Measurements from ENCODE around the gene RILPL1.
"Not testable (repeated sequence)": the region's sequence is repeated elsewhere in the genome, so short reads cannot be mapped to it uniquely, and the experiment has no call there.

Gene RILPL1, protein sequence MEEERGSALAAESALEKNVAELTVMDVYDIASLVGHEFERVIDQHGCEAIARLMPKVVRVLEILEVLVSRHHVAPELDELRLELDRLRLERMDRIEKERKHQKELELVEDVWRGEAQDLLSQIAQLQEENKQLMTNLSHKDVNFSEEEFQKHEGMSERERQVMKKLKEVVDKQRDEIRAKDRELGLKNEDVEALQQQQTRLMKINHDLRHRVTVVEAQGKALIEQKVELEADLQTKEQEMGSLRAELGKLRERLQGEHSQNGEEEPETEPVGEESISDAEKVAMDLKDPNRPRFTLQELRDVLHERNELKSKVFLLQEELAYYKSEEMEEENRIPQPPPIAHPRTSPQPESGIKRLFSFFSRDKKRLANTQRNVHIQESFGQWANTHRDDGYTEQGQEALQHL

DNA sequence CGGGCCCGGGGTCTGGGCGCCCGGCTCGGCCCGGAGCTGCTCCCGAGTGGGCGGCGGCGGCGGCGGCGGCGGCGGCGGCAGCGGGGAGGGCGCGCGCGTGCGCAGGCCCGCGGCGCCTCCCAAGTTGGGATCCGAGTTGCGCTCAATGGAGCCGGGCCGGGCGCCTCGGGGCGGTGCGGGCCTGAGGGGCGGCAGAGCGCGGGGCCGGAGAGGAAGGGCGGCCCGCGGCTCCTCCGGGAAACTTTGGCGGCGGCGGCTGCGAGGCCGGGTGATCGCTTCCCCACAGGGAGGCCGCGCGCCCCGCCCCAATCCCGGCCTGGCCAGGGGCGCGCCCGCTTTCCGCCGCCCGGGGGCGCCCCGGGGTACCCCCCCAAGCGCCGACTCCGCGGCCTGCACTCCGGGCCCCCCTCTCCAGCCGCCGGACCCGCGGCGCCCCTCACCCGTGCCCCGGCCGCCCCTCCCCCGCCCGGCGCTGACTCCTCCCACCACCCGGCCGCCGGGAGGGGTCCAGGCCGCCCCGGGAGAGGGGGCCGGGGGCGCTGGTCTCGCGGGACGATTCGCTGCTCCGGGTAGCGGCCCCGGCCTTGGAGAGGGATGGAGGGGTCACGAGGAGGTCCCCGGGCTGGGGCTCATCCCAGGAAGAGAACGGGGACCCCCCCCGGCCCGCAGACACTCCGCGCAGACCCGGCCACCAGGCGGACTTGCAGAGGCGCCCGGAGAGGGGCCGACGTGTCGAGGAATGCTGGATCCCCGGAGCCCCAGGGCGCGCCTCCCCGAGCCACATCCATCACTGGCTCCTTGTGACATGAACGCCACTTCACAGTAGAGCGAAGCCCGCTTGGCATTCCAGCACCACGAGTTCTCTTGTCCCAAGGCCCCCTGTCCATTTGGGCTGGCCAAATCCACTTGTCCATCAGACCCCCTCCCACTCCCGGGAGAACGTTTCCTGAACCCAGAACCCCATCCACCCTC, at the start of gene RILPL1:
RILPL1 (minus strand) TSS at position 48 of the 972 bp plus-strand sequence. CDS start 237 bp downstream, outside the sequence.
- peak; percentile 26 to 36 for DNase-seq

DNA sequence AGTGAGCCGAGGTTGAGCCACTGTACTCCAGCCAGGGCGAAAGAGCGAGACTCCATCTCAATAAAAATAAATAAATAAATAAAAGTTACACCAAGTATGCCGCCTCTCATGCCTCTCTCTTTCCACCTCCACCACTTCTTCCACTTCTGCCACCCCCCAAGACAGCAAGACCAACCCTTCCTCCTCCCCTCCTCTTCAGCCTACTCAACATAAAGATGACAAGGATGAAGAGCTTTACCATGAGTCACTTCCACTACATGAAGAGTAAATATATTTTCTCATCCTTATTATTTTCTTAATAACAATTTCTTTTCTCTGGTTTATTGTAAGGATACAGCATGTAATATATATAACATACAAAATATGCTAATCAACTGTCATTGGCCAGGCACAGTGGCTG, 47.3 kb upstream of the RILPL1 start:
- DNase-seq, result no peak

DNA sequence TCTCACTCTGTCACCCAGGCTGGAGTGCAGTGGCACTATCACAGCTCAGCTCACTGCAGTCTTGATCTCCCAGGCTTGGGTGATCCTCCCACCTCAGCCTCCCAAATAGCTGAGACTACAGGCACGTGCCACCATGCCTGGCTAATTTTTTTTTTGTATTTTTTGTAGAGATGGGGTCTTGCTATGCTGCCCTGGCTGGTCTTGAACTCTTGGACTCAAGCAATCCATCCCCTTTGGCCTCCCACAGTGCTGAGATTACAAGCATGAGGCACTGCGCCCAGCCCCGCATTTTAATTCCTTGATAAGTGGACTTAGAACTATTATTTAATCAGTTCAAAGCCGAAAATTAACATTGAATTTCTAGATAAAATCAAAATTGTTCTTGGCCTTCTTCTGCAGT, 45.3 kb upstream of the RILPL1 start:
- not testable (repeated sequence) for DNase-seq

DNA sequence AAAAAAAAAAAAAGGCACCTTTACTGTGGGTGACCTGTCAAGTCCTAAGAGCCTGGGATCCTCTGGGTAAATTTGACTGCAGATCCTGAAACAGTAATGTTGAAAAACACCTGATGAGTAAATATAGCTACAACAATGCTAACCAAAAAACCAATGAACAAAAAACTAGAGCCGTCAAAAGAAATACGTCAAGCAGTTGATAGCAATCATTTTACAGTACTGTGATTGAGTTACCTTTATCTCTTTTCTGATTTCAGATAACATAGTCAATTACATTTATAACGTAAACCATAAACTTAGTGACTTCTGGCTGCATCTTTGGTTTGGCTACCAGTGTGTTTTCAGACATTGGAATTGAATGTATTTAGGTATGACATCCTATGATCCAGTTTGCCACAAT, 44.7 kb upstream of the RILPL1 start:
- no peak for DNase-seq

DNA sequence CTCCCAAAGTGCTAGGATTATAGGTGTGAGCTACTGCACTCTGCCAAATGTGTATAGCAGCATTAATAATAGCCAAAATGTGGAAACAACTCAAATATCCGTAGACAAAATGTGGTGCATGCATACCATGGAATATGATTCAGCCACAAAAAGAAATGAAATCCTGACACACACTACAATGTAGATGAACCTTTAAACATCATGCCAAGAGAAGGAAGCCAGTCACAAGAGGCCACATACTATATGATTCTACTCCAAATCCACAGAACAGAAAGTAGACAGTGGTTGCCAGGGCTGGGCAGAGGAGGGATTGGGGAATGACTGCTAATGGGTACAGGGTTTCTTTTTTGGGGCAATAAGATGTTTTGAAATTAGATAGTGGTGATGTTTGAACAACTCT, 43.1 kb upstream of the RILPL1 start:
- DNase-seq, result no peak

DNA sequence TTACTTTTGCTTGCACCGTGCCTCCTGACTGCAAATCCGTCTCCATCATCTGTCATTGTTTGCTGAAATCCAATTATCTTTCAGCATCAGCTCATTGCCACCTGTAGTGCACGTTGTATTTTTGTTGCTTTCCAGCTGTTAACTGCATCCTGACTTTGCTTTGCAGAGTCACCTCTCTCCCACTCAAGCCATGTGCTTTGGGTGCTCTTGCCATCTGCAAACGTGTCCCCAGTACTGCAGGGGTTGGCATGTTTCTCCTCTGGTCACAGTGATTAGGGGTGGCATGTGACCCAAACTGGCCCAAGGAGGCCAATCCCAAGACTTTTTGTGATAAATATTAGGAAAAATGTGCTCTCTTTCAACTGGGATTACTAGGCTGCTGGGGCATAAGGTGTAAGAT, 40.4 kb upstream of the RILPL1 start:
- no peak for DNase-seq

DNA sequence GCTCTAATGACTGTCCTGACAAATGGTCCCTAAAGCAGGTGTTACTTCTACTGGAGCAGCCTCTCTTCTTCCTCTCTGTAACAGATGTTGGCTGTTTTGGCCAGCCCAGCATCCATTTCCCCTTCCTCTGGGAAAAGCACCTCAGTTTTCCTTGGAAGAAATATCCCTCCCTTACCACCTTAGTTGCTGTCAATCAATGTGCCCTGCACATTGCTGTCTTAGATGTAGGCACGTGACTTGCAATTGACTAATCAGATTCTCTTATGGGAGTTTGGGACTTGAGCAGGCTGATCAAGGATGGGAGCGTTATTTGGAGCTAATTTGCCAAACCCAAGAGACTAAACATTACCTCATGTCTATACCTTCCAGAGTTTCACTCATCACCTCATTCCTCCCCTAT, 38.9 kb upstream of the RILPL1 start:
- no peak for DNase-seq

DNA sequence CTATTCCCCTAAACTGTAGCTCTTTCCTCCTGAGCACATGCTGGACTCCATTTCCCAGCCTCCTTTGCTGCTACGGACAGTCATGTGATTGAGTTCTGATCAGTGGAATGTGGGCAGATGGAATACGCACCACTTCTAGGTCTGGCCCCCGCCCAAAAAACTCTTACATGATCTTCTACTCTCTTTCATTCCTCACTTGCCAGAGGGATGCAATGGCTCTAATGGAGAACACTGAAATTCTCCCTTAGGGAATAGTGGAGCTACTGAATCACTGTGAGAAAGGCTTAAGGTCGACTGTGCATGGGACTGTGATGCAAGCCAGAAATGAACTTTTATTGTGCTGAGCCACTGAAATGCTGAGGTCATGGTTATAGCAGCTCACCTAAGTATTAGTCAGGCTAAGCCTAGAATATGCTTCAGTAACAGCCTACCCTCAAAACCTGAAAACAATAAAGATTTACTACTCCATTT, 37.9 kb upstream of the RILPL1 start:
- no peak for DNase-seq

DNA sequence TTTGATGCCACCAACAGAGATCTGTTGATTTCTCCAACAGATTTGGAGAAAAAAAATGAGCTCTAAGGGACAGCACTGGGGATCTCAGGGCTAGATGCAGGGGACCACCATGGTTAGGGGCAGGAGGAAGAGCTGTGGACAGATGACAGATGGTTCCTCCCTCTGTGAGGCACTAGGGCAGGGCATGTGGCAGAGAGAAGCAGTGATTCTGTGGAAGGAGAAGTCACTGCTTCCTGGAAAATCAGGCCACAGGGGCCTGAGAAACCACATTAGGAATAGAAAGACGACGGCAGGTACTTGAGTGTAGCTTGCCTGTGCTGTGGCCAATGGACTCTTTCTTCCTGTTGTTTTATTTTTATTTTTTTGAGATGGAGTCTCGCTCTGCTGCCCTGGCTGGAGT, 25.9 kb upstream of the RILPL1 start:
- no peak for DNase-seq

DNA sequence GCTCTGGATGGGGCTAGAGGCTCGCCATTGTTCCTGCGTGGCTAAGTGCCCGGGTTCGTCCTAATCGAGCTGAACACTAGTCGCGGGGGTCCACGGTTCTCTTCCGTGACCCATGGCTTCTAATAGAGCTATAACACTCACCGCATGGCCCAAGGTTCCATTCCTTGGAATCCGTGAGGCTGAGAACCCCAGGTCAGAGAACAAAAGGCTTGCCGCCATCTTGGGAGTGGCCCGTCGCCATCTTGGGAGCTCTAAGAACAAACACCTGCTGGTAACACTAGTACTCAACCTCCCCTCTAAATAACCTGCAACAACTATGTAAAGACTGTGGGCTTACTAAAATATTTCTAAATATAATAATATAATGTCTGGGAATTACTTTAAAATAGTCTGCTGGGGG, 25.0 kb upstream of the RILPL1 start:
- DNase-seq, result not testable (repeated sequence)

DNA sequence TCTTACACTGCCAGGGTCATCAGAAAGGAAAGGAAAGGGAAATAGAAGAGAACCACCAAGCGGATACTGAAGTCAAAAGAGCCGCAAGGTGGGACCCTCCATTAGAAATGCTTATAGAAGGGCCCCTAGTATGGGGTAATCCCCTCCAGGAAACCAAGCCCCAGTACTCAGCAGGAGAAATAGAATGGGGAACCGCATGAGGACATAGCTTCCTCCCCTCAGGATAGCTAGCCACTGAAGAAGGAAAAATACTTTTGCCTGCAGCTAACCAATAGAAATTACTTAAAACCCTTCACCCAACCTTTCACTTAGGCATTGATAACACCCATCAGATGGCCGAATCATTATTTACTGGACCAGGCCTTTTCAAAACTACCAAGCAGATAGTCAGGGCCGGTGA, 21.3 kb upstream of the RILPL1 start:
- DNase-seq, result not testable (repeated sequence)

DNA sequence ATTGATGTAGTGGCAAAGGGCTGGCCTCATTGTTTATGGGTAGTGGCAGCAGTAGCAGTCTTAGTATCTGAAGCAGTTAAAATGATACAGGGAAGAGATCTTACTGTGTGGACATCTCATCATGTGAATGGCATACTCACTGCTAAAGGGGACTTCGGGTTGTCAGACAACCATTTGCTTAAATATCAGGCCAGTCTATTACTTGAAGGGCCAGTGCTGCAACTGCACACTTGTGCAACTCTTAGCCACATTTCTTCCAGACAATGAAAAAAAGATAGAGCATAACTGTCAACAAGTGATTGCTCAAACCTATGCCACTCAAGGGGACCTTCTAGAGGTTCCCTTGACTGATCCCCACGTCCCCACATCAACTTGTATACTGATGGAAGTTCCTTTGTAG, 20.6 kb upstream of the RILPL1 start:
- not testable (repeated sequence) for DNase-seq

DNA sequence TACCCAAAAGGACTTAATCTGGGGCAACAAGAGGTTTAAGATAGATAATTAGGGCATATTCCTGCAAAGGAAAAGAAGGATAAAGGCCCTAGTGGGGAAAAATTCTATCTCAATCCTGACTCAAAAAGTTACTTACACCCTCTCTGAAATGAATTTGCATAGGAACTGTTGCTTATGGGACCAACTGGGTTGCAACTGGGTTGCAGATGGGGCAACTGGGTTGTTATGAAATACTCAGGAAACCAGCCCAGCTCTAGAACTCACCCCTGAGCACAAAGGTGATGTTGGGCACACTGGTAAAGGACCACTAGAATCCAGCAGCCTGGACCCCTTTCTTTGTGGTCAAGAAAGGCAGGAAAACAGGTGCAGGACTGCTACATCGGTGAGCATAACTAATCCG, 17.2 kb upstream of the RILPL1 start:
- no peak for DNase-seq

DNA sequence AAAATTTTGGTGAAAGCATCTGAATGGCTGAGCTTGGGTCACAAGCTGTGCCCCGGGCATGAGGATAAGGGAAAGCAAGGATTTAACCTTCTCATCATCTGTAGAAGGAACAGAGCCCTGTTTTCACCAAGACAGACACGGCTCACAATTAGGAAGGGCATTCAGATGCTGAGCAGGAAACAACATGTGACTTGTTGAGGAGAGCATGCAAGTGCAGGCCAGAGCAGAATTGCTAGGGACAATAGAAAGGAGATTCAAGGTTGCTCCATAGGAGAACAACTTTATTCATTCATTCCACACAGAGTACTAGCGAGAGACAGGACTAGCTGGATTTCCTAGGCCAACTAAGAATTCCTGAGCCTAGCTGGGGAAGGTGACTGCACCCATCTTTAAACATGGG, 14.6 kb upstream of the RILPL1 start:
- DNase-seq, result no peak

DNA sequence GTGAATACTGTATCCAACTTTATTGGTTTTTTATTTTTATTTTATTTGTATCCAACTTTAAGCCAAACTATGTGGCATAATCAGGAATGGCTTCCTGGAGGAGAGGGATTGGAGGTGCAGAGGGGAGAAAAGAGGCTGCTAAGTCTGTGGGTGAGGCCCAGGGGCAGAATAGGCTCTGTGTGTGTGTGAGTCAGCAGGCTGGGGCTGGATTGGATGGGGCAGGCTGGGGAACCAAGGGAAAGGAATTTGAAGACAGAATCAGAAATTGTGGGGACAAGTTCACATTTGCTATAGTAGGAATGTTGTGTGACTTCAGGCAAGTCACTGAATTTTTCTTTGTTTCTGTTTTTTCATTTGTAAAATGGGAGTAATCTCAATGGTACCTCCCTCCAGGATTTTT, 12.8 kb upstream of the RILPL1 start:
- DNase-seq, result no peak

DNA sequence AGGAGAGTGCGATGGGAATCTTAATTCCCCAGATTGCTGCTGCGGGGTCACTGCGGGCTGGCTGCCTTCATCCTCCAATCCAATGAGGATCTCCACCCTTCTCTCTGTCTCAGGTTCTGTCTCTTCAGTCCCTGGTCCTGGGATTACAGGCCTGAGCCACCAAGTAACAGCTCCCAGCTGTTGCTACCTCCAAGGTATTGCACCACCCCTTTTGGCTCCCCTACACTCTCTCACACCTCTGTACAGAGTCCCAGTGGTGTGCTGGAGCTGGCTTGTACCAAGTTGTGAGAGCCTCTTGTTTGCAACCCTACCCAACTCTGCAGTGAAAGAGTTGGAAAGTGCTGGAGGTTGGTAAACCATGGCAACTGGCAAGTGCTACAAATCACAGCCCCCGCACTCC, 10.0 kb upstream of the RILPL1 start:
- no peak for DNase-seq

DNA sequence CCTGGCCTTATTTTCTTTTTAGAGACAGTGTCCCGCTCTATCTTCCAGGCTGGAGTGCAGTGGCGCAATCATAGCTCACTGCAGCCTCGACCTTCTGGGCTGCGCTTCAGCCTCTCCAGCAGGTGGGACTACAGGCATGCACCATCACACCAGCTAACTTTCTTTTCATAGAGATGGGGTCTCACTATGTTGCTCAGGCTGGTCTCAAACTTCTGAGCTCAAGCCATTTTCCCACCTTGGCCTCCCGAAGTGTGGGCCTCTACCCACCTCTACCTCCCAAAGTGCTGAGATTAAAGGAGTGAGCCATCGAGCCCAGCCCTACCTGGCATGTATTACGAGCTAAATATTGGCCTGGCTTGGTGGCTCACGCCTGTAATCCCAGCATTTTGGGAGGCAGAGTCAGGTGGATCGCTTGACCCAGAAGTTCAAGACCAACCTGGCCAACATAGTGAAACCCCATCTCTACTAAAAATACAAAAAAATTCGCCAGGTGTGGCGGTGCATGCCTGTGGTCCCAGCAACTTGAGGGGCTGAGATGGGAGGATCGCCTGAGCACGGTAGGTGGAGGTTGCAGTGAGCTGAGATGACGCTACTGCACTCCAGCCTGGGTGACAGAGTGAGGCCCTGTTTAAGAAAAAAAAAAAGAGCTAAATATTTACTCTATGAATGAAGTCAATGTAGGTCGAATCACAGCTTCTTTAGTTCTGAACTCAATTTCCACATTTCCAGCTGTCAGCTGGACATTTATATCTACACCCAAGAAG, 7.6 kb upstream of the RILPL1 start:
- DNase-seq, result no peak

DNA sequence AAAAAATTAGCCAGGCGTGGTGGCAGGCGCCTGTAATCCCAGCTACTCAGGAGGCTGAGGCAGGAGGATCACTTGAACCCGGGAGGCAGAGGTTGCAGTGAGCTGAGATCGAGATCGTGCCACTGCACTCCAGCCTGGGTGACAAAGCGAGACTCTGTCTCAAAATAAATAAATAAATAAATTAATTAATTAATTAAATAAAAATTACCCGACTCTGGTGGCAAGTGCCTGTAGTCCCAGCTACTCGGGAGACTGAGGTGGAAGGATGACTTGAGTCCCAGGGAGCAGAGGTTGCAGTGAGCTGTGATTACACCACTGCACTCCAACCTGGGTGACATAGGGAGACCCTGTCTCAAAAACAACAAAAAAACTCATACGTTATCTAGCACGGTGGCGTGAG, 2.4 kb upstream of the RILPL1 start:
- DNase-seq, result not testable (repeated sequence)

DNA sequence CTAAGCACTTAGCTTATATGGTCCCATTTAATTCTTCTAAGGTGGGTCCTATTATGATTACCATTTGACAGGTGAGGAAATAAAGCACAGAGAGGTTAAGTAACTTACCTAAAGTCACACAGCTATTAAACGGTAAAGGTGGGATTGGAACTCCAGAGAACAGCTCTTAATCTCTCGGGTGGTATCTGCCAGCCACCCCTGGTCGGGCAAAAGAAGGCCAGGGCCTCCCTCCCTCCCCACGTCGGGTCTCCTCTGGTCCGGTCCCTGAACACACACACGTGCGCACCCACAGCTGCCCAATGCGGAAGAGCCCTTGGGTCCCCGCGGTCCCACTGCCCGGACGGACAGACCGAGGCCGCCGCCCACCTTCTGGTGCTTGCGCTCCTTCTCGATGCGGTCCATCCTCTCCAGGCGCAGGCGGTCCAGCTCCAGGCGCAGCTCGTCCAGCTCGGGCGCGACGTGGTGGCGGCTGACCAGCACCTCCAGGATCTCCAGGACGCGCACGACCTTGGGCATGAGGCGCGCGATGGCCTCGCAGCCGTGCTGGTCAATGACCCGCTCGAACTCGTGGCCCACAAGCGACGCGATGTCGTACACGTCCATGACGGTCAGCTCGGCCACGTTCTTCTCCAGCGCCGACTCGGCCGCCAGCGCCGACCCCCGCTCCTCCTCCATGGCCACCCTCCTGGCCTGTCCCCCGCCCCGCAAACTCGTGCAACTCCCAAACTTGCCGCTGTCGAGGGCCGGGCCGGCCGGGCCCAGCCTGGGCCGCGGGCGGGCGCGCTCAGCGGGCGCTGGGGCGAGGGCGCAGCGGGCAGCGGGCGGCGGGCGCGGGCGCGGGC, 490 bp downstream of the RILPL1 start:
- no peak for DNase-seq

DNA sequence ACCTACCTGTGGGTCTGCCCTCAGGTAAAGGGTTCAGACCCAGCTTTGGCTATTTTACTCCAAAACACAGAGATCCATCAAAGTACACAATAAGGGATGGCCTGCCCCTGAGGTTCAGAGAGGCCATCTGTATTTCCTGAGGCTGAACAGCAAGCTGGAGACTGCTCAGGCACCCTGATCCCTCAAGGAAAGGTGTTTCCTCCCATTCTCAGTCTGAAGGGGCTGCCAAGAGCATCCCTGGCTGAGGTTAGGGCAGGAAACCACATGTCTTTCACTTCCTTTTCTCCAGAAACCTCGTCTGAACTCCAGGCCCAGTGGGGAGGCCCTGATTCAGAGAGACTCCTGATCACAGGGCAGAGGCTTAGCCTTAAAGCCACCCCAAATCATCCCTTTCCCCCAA, 1.5 kb downstream of the RILPL1 start:
- peak in 1 of 2 donors; percentile 37 for DNase-seq

DNA sequence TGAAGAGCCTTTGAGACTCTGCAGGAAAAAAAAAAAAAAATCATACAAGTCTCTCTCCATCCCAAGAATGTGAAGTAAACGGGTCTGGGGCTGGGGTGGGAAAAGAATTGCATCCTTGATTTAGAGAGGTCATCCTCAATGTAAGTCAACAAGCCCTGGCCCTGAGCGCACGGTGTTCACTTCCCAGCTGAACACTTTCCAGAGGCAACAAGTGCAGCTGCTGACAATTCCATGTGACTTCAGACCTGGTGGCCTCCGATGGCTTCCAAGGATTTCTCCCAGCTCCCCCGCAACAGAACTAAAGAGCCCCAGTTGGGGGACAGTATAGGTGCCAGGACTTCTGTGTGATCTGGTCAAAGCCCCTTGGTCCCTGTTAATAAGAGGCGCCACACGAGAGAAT, 2.4 kb downstream of the RILPL1 start:
- no peak for DNase-seq

DNA sequence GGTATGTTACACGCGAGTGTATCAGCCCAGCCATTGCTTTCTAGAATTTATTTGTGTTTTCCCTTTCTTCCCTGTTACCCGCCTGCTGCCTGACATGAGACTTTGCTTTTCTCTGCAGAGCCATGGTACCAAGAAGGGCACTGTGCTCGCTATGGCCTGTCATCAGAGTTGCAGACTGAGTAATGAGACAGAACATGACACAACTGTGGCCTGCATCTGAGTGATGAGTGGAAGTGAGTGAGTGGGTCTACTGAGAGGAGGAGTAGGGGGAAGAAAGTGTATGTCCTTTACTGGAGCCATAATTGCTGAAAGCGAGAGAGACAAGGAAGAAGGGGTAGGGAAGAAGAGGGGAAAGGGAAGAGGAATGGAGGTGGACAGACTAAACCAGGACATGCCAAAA, 2.9 kb downstream of the RILPL1 start:
- DNase-seq, result no peak
